Peyer's patch (tissue), 4 donors: ENCODE data around the gene POLR3K. TPM values are rescaled to one million over a fixed set of nuclear protein-coding genes. Genes with fewer than 3 reads are reported as not detected.
"Not testable (repeated sequence)": the region's sequence is repeated elsewhere in the genome, so short reads cannot be mapped to it uniquely, and the experiment has no call there.

Experiments used
- DNase-seq, 3 donors: peaks; one replicate each; pipeline ENCODE4 v3.0.0-alpha.2; 2017 to 2019
- H3K27ac ChIP-seq, 4 donors: fragments of 200-600 bp; sonication (generic); one replicate each; pipeline ENCODE4 v1.5.1; 2016 to 2019
- H3K27me3 ChIP-seq, 2 donors: fragments of 200-600 bp; sonication (generic); one replicate each; pipeline ENCODE4 v1.5.1; 2019
- H3K36me3 ChIP-seq, 3 donors: fragments of 200-600 bp; sonication (generic); one replicate each; pipeline ENCODE4 v1.5.1; 2016 to 2019
- H3K4me1 ChIP-seq, 4 donors: fragments of 200-600 bp; sonication (generic); one replicate each; pipeline ENCODE4 v1.5.1; 2016 to 2019
- H3K4me3 ChIP-seq, 4 donors: fragments of 200-600 bp; sonication (generic); 1 replicate in 3 of 4; 2 replicates in 1 of 4; pipeline ENCODE4 v1.5.1; 2016 to 2019; ENCODE audit warnings: mild to moderate bottlenecking in 1 of 4
- H3K9me3 ChIP-seq, 4 donors: fragments of 200-600 bp; sonication (generic); one replicate each; pipeline ENCODE4 v1.5.1; 2016 to 2019; ENCODE audit warnings: mild to moderate bottlenecking in 1 of 4
- POLR2A ChIP-seq, 2 donors: fragments of 450-650 bp; IDR thresholded peaks; one replicate each; pipeline ENCODE4 v1.5.1; 2017; ENCODE audit warnings: antibody characterized with exemption in 2 of 2, mild to moderate bottlenecking in 2 of 2, moderate library complexity in 2 of 2
- total RNA-seq, 4 donors: library from RNA; depleted of rRNA; stranded (reverse); fragments of >200 nt; gene quantifications; one replicate each; pipeline ENCODE4 v1.1.0, GENCODE V29; 2016
- TF ChIP-seq, protein P1 (sequence below), 6 experiments: fragments of 450-650 bp in 4 of 6; fragments of 200-600 bp in 2 of 6; sonication (generic) in 1 of 6; IDR thresholded peaks; one replicate each; pipeline ENCODE4 v1.5.1; 2017 to 2019; ENCODE audit warnings: antibody characterized with exemption in 6 of 6, mild to moderate bottlenecking in 3 of 6, moderate library complexity in 1 of 6

The POLR3K gene
- total RNA-seq, 4 donors from 2014 or later, result 2.5 to 6.3 (median 3.3) TPM

DNA sequence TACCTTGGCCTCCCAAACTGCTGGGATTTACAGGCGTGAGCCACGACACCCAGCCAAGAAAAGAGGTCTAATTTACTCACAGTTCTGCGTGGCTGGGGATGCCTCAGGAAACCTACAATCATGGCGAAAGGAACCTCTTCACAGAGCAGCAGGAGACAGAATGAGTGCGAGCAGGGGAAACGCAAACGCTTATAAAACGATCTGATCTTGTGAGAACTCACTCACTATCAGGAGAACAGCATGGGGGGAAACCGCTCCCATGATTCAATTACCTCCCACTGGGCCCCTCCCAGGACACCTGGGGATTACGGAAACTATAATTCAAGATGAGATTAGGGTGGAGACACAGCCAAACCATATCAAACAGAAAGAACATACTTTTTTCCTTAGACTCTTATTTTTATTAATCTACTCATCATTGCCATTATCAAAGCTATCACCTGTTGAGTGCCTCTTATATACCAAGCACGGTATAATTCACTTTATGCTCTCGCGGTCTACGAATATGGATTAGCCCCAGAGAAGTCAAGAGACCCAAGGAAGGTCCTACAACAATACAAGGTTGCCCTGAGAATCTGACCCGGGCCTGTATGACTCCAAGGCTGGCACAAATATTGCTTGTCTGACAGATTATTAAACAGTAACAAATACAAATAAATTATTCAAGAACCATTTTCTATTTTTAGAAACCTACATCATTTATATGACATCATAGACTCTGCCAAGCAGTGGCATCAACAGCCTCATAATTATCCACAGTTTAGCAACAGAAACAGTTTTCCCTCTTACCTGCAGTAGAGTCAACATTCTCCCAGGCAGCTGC, 2.4 kb downstream of the POLR3K start:
- Histone ChIP-seq H3K4me3 (no peak overlapping the region), H3K27ac (no peak overlapping the region), H3K27me3 (no peaks in the 10 kb centered on the region), H3K9me3 (no peaks in the 10 kb centered on the region), H3K36me3 (peaks cover 0 to 18% (median 0%) of the 10 kb centered on the region in 3 donors), H3K4me1 (peaks cover 0 to 8% (median 4%) of the 10 kb centered on the region in 4 donors)
- DNase-seq, result no peak
- TF ChIP-seq, protein P1, sequence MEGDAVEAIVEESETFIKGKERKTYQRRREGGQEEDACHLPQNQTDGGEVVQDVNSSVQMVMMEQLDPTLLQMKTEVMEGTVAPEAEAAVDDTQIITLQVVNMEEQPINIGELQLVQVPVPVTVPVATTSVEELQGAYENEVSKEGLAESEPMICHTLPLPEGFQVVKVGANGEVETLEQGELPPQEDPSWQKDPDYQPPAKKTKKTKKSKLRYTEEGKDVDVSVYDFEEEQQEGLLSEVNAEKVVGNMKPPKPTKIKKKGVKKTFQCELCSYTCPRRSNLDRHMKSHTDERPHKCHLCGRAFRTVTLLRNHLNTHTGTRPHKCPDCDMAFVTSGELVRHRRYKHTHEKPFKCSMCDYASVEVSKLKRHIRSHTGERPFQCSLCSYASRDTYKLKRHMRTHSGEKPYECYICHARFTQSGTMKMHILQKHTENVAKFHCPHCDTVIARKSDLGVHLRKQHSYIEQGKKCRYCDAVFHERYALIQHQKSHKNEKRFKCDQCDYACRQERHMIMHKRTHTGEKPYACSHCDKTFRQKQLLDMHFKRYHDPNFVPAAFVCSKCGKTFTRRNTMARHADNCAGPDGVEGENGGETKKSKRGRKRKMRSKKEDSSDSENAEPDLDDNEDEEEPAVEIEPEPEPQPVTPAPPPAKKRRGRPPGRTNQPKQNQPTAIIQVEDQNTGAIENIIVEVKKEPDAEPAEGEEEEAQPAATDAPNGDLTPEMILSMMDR (IDR thresholded peaks at IDR 0.05), result no peak
- TF ChIP-seq POLR2A (IDR thresholded peaks at IDR 0.05), result no peak

DNA sequence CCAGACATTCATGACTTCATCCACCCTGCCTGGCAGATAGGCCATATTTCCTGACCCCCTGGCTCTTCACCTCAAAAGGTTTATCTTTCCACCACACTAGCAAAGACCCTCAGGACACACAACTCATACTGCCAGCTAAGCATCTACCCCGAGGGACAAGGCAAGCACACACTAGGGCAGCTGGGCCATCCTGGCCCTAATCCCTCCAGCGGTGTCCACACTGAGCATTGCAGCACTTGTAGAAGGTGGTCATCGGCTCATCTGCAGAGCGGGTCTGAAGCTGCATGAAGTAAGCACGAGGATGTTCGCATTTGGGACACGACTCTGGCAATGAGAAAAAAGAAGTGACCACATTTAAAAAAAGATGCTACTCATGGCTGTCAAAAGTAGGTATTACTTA, 6.2 kb downstream of the POLR3K start:
- DNase-seq, result no peak
- no peaks in the 10 kb centered on the region for H3K27me3 ChIP-seq
- H3K4me3 ChIP-seq, result no peak overlapping the region
- H3K9me3 ChIP-seq, result no peaks in the 10 kb centered on the region
- no peaks in the 10 kb centered on the region for H3K4me1 ChIP-seq
- TF ChIP-seq, protein P1 (IDR thresholded peaks at IDR 0.05), result no peak
- TF ChIP-seq POLR2A (IDR thresholded peaks at IDR 0.05), result no peak
- H3K36me3 ChIP-seq, result peaks cover 0 to 15% (median 0%) of the 10 kb centered on the region in 3 donors
- no peak overlapping the region for H3K27ac ChIP-seq

DNA sequence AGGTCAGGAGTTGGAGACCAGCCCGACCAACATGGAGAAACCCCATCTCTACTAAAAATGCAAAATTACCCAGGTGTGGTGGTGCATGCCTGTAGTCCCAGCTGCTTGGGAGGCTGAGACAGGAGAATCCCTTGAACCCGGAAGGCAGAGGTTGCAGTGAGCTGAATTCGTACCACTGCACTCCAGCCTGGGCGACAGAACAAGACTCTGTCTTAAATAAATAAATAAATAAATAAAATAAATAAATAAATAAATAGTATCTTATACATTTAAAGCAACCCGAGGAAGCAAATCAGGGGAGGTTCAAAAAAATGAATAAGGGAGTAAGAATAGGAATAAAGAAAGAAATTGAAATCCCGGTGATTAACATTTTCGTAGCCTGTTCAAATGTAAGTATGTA, 6.9 kb downstream of the POLR3K start:
- H3K36me3 ChIP-seq, result peaks cover 0 to 15% (median 0%) of the 10 kb centered on the region in 3 donors
- not testable (repeated sequence) for H3K9me3 ChIP-seq, H3K4me1 ChIP-seq, H3K27ac ChIP-seq, H3K4me3 ChIP-seq, DNase-seq, H3K27me3 ChIP-seq

DNA sequence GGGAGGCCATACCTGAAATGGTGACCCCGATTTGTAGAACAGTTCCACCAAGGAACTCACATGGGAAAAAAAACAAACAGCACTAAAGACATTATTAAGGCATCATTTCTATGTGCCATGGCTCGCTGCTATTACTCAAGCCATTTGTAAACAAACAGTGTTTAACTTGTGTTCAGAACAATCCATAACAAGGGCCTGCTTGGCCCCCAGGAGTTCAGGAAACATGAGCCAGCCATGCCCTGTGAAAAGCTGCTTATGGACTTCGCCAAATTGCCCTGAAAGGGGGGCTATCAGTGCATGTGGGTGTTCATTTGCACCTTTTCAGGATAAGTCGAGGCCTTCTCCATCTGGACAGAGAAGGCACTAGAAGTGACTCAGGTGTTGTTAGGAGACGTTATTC, 8.0 kb downstream of the POLR3K start:
- Histone ChIP-seq H3K4me1 (no peaks in the 10 kb centered on the region), H3K27ac (no peak overlapping the region), H3K36me3 (peaks cover 0 to 15% (median 0%) of the 10 kb centered on the region in 3 donors), H3K4me3 (no peak overlapping the region), H3K27me3 (no peaks in the 10 kb centered on the region), H3K9me3 (no peaks in the 10 kb centered on the region)
- DNase-seq, result no peak
- TF ChIP-seq, protein P1 (IDR thresholded peaks at IDR 0.05), result no peak
- no peak for TF ChIP-seq POLR2A (IDR thresholded peaks at IDR 0.05)

DNA sequence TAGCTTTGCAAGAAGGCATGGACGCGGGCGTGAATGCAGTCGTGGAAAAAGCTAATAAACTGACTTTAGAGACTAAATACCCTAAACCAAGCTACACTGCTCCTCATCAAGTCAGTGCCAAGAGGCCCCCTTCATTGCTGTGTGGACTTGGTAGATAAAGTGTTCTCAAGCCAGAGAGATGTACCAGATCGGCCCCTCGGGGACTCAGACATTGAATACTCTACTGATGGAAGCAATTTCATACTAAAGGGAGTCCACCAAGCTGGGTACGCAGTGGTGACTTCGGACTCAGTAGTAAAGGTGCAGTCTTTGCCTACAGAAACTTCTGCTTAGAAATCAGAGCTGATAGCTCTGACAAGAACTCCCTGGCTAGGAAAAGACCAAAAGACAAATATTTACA, 8.8 kb downstream of the POLR3K start:
- H3K9me3 ChIP-seq, result no peaks in the 10 kb centered on the region
- no peak overlapping the region for H3K27ac ChIP-seq
- DNase-seq, result no peak
- H3K4me3 ChIP-seq, result no peak overlapping the region
- peaks cover 0 to 12% (median 0%) of the 10 kb centered on the region in 3 donors for H3K36me3 ChIP-seq
- TF ChIP-seq, protein P1 (IDR thresholded peaks at IDR 0.05), result no peak
- TF ChIP-seq POLR2A (IDR thresholded peaks at IDR 0.05), result no peak
- no peaks in the 10 kb centered on the region for H3K4me1 ChIP-seq
- H3K27me3 ChIP-seq, result no peaks in the 10 kb centered on the region

DNA sequence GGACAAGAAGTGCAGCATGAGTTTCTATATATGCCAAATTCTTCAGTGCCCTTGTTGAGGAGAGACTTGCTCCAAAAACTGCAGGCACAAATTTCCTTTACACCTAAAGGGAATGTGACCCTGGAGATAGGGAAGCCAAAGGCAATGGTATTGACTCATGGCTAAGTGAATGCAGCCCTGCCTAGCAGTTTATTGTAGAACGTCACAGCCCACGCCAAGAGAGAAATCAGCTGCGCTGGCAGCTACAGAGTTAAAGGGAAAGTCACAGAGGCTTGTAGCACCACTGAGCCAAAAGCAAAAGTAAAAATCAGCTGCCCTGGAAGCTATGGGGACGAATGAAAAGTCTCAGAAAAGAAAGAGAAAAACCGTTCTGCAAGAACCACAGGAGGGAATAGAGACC, 10.1 kb downstream of the POLR3K start:
- no peak for DNase-seq
- Histone ChIP-seq H3K27ac (no peak overlapping the region), H3K4me1 (peaks cover 0 to 10% (median 5%) of the 10 kb centered on the region in 4 donors), H3K27me3 (no peaks in the 10 kb centered on the region), H3K4me3 (no peak overlapping the region), H3K9me3 (no peaks in the 10 kb centered on the region), H3K36me3 (peaks cover 0 to 12% (median 0%) of the 10 kb centered on the region in 3 donors)
- TF ChIP-seq, protein P1 (IDR thresholded peaks at IDR 0.05), result no peak
- TF ChIP-seq POLR2A (IDR thresholded peaks at IDR 0.05), result no peak
